B cell (primary cell): ENCODE measurements around the gene IFT122. TPM values are rescaled to one million over a fixed set of nuclear protein-coding genes. Genes with fewer than 3 reads are reported as not detected.
A peak's percentile ranks its signal among the peaks of the same experiment; 100 is the strongest.

Experiments
- ATAC-seq: fragments of 200-7000 bp; cut with Tn5 transposase; one replicate; pipeline ENCODE4 v1.10.0; 2021; ENCODE audit warnings: low read depth, mild to moderate bottlenecking, moderate number of reproducible peaks, moderate library complexity
- CTCF ChIA-PET: fragments of 350-600 bp; sonication (Branson Sonifier 250); formaldehyde crosslinking; loops from one replicate; lab custom pipeline; 2021; ENCODE audit warnings: antibody characterized with exemption, inconsistent platforms; lab: Charles Lee
- POLR2A ChIA-PET: fragments of 350-600 bp; sonication (Branson Sonifier 250); formaldehyde crosslinking; loops from one replicate; lab custom pipeline; 2021; ENCODE audit warnings: antibody characterized with exemption; lab: Charles Lee
- DNase-seq: peaks from one replicate; pipeline ENCODE4 v3.0.0; 2013
- H2AFZ ChIP-seq: 2 replicates; pipeline ENCODE4 v1.6.1; 2012; ENCODE audit warnings: mild to moderate bottlenecking, low read depth, low read length; ENCODE audit not compliant: insufficient read depth, poor library complexity, severe bottlenecking
- H3K27ac ChIP-seq, 2 donors: 1 replicate in 1 of 2; 2 replicates in 1 of 2; pipeline ENCODE4 v1.5.1; 2012 to 2013; ENCODE audit warnings: low read length in 2 of 2, mild to moderate bottlenecking in 2 of 2, moderate library complexity in 1 of 2
- H3K27me3 ChIP-seq, 4 experiments: fragments of 200-600 bp in 1 of 4; sonication (generic) in 1 of 4; replicated peaks in 1 of 4; 1 replicate in 2 of 4; 2 replicates in 2 of 4; pipeline versions ENCODE4 v1.6.1 to v1.7.0; 2013 to 2016; ENCODE audit warnings: low read length in 3 of 4, mild to moderate bottlenecking in 2 of 4, mixed read lengths in 1 of 4, moderate library complexity in 1 of 4; ENCODE audit not compliant: insufficient read depth in 4 of 4, control insufficient read depth in 3 of 4; ENCODE audit errors: control extremely low read depth in 1 of 4
- H3K36me3 ChIP-seq, 2 experiments: replicated peaks in 1 of 2; 1 replicate in 1 of 2; 2 replicates in 1 of 2; pipeline versions ENCODE4 v1.6.1 to v1.7.1; 2013; ENCODE audit warnings: low read length in 1 of 2; ENCODE audit not compliant: insufficient read depth in 2 of 2, control insufficient read depth in 1 of 2; ENCODE audit errors: control extremely low read depth in 1 of 2, extremely low read depth in 1 of 2
- H3K4me1 ChIP-seq, 2 donors: fragments of 200-600 bp in 1 of 2; sonication (generic) in 1 of 2; 1 replicate in 1 of 2; 2 replicates in 1 of 2; pipeline versions ENCODE4 v1.5.1 to v1.6.1; 2013 to 2017; ENCODE audit warnings: low read length in 2 of 2; ENCODE audit not compliant: control insufficient read depth in 2 of 2, insufficient read depth in 2 of 2
- H3K4me2 ChIP-seq: replicated peaks from 2 replicates; pipeline ENCODE3; 2012; ENCODE audit warnings: mild to moderate bottlenecking, low read depth, low read length; ENCODE audit not compliant: poor library complexity, severe bottlenecking
- H3K4me3 ChIP-seq, 5 experiments: fragments of 200-600 bp in 1 of 5; sonication (generic) in 1 of 5; 1 replicate in 3 of 5; 2 replicates in 2 of 5; pipeline versions ENCODE4 v1.5.1 to v1.7.0; 2011 to 2016; ENCODE audit warnings: low read length in 4 of 5, mild to moderate bottlenecking in 4 of 5, low read depth in 2 of 5, control low read depth in 1 of 5, moderate library complexity in 1 of 5; ENCODE audit not compliant: insufficient read depth in 1 of 5; ENCODE audit errors: control extremely low read depth in 1 of 5, extremely low read depth in 1 of 5
- H3K79me2 ChIP-seq: fragments of 200-600 bp; sonication (generic); one replicate; pipeline ENCODE4 v1.6.0; 2016; ENCODE audit warnings: low read length; ENCODE audit not compliant: control insufficient read depth, insufficient read depth
- H3K9ac ChIP-seq: fragments of 200-600 bp; sonication (generic); 2 replicates; pipeline ENCODE4 v1.6.1; 2017; ENCODE audit warnings: mild to moderate bottlenecking, low read length, moderate library complexity
- H3K9me3 ChIP-seq, 3 donors: one replicate each; pipeline versions ENCODE4 v1.6.1 to v1.7.1; 2013; ENCODE audit warnings: low read length in 2 of 3; ENCODE audit not compliant: control insufficient read depth in 2 of 3, insufficient read depth in 1 of 3; ENCODE audit errors: control extremely low read depth in 1 of 3
- H4K20me1 ChIP-seq: 2 replicates; pipeline ENCODE4 v1.6.0; 2012; ENCODE audit warnings: mild to moderate bottlenecking, low read length; ENCODE audit not compliant: insufficient read depth, control insufficient read depth, poor library complexity, severe bottlenecking
- H3K27ac Mint-ChIP-seq: one replicate; pipeline ENCODE4 v1.8.0; 2021; ENCODE audit warnings: mixed read lengths
- H3K27me3 Mint-ChIP-seq: one replicate; pipeline ENCODE4 v1.8.0; 2021; ENCODE audit warnings: mixed read lengths
- H3K4me1 Mint-ChIP-seq: one replicate; pipeline ENCODE4 v1.8.0; 2021; ENCODE audit warnings: mixed read lengths
- H3K4me3 Mint-ChIP-seq: one replicate; pipeline ENCODE4 v1.8.0; 2021; ENCODE audit warnings: mixed read lengths
- H3K9me3 Mint-ChIP-seq: one replicate; pipeline ENCODE4 v1.8.0; 2022; ENCODE audit warnings: mixed read lengths; ENCODE audit not compliant: insufficient read depth
- CTCF ChIP-seq: fragments of 200-600 bp; IDR thresholded peaks from one replicate; pipeline ENCODE4 v1.8.0; 2022; ENCODE audit warnings: antibody characterized with exemption, mild to moderate bottlenecking
- EZH2 ChIP-seq: IDR thresholded peaks from 2 replicates; pipeline ENCODE4 v1.6.1; 2012; ENCODE audit warnings: borderline replicate concordance, low read depth, mild to moderate bottlenecking, moderate library complexity, low read length; ENCODE audit not compliant: insufficient read depth, poor library complexity, severe bottlenecking
- WGBS: methylation state at CpG from one replicate; pipeline ENCODE4 v1.1.5; 2013; ENCODE audit warnings: missing lambda C conversion rate; ENCODE audit not compliant: insufficient coverage; 5-methylcytosine and 5-hydroxymethylcytosine counted together
- intact Hi-C: fragments of 100-400 bp; cut with micrococcal nuclease; formaldehyde crosslinking; loops from one replicate; pipeline ENCODE4 v1.10.0; 2022
- polyA plus RNA-seq: library from polyadenylated mRNA; depleted of rRNA; stranded (reverse); fragments of >200 nt; gene quantifications from 2 replicates; pipeline ENCODE4 v1.2.3, GENCODE V29; 2012
- total RNA-seq, 2 donors: library from RNA; stranded (reverse); fragments of 120-200 nt in 1 of 2; gene quantifications; 1 replicate in 1 of 2; 2 replicates in 1 of 2; pipeline versions ENCODE4 v1.2.3 to v1.2.4, GENCODE V29; 2013 to 2022

Gene IFT122
- total and polyA plus RNA-seq, 2 donors (not counting 1 experiment from before 2014, with no cell fraction given) = 14.0 to 34.3 TPM

- intact Hi-C loops = no loop called here
- Histone ChIP-seq H3K9ac (no peak overlapping the region), H3K27ac (peak overlapping the region in 1 of 2 donors; percentile 16), H3K4me3 (no peak overlapping the region), H3K4me2 (no peak overlapping the region), H4K20me1 (no peaks in the 10 kb centered on the region), H3K27me3 (no peaks in the 10 kb centered on the region), H3K36me3 (peaks cover 25 to 57% of the 10 kb centered on the region in 2 experiments), H3K4me1 (peaks cover 64 to 73% of the 10 kb centered on the region in 2 donors), H3K9me3 (no peaks in the 10 kb centered on the region), H3K79me2 (peaks cover 66% of the 10 kb centered on the region), H2AFZ (no peak overlapping the region)
- no peaks in the 10 kb centered on the region for H3K27me3 Mint-ChIP-seq
- ChIA-PET CTCF (no interaction called here), POLR2A (no interaction called here)
- DNase-seq (no peak), ATAC-seq (no peak)
- peaks cover 78% of the 10 kb centered on the region for H3K4me1 Mint-ChIP-seq
- TF ChIP-seq EZH2 (no peak), CTCF (no peak)
- H3K27ac Mint-ChIP-seq = peak overlapping the region; percentile 46
- WGBS = 80% methylated on average over 2 of the region's 7 CpGs
- no peaks in the 10 kb centered on the region for H3K9me3 Mint-ChIP-seq
- no peak overlapping the region for H3K4me3 Mint-ChIP-seq
Measured at GRCh38 chr3:129432036-129432435, 8.0 kb upstream of the IFT122 start.

- H3K79me2 ChIP-seq = peaks cover 66% of the 10 kb centered on the region
- no peak for DNase-seq
- CTCF ChIA-PET = no interaction called here
- no peak overlapping the region for H3K9ac ChIP-seq
- H4K20me1 ChIP-seq = no peaks in the 10 kb centered on the region
- no peaks in the 10 kb centered on the region for H3K9me3 Mint-ChIP-seq
- H3K27ac ChIP-seq = peak overlapping the region in 1 of 2 donors; percentile 88
- TF ChIP-seq EZH2 (no peak), CTCF (no peak)
- H3K4me3 Mint-ChIP-seq = no peak overlapping the region
- no peaks in the 10 kb centered on the region for H3K9me3 ChIP-seq
- H3K4me3 ChIP-seq = no peak overlapping the region
- peaks cover 66 to 72% of the 10 kb centered on the region in 2 donors for H3K4me1 ChIP-seq
- peaks cover 25 to 63% of the 10 kb centered on the region in 2 experiments for H3K36me3 ChIP-seq
- ATAC-seq = no peak
- H3K27ac Mint-ChIP-seq = no peak overlapping the region
- H2AFZ ChIP-seq = no peak overlapping the region
- H3K4me1 Mint-ChIP-seq = peaks cover 77% of the 10 kb centered on the region
- H3K27me3 Mint-ChIP-seq = no peaks in the 10 kb centered on the region
- intact Hi-C loops = no loop called here
- H3K4me2 ChIP-seq = no peak overlapping the region
- no peaks in the 10 kb centered on the region for H3K27me3 ChIP-seq
- POLR2A ChIA-PET = interaction anchor here (0.5 kb wide), 1 partner anchor 156 kb away, joined by 6 read pairs; no protein-coding TSS in a partner anchor
Measured at GRCh38 chr3:129432671-129433070, 7.4 kb upstream of the IFT122 start.
